HG03095 (cell line): ENCODE results near the gene AWAT1.
"Not testable (repeated sequence)": the region's sequence is repeated elsewhere in the genome, so short reads cannot be mapped to it uniquely, and the experiment has no call there.

ENCODE experiments used
- ATAC-seq: cut with Tn5 transposase; IDR thresholded peaks from one replicate; pipeline ENCODE4 v1.9.1; 2021; ENCODE audit warnings: moderate library complexity; ENCODE audit not compliant: unreplicated experiment

AWAT1 gene

DNA sequence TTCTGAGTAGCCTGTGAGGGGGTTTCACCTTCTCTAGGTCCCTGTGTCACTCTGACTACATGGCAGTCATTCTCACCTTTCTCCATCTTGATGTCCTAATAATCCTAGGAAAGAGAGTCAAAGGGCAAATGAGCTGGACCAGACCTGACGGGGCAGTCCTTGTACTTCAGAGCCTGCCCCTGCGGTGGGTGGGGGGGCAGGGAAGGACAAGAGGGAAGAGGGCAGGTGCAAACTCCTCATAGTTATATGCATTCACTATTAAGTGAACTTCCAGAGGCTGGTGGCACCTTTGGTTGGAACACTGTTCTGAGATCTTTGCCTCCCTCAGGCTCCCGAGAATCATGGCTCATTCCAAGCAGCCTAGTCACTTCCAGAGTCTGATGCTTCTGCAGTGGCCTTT, at the start of gene AWAT1:
AWAT1 (plus strand) TSS at position 301 of the 400 bp plus-strand sequence; CDS start at position 342, 41 bp downstream.
- ATAC-seq = no peak

GRCh38 chrX:70190225-70190624, 44.2 kb upstream of the AWAT1 start:
- no peak for ATAC-seq

DNA sequence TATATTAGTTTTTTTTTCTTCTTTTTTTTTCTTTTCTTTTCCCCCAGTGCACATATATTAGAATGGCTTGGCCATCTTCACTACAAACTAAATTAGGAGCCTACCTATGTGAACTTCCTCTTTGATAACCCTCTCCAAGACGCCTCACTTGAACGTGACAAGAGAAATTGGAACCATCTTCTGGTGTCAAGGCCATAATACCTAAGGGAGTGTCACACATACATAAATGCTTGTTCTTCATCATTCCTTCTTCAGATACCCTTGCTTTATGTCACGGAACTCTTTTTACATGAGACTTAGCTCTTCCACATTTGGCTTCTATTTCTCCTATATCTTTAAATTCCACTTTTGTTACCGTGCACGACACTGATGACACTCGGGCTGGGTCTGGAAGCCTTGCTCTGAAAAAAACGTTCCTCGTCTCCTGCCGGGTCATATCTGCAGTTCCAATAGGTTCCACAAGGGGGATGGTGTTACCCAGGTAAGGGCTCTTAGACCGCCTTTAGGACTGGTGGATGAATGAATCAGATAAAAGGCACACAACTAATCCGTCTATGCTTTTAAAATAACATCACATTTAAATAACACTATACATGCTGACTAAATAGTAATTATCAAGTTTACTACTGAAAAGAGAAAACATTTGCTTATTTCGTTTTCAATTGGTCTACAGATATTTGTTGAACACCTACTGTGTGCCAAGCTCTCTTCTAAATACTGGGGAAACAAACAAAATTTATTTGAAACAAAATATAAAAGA, 37.3 kb upstream of the AWAT1 start:
- peak; percentile 85 for ATAC-seq

- no peak for ATAC-seq
Observed at GRCh38 chrX:70201732-70202131, 32.7 kb upstream of the AWAT1 start.

DNA sequence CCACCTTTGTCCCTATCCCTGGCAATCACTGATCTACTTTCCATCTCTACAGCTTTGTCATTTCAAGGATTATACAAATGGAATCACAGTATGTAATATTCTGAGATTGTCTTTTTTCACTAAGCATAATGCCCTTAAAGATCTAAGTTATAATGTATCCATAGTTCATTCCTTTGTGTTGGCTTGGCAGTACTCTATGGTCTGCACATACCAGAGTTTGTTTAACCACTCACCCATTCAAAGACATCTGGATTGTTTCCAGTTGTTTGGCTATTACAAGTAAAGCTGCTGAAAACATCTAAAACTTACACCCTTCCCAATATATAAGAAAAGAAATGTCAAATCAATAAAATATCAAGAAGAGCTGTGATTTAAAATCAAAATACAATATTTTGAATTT, 26.0 kb upstream of the AWAT1 start:
- ATAC-seq = no peak

GRCh38 chrX:70209570-70209969, 24.9 kb upstream of the AWAT1 start:
- ATAC-seq = not testable (repeated sequence)

- ATAC-seq = no peak
Observed at GRCh38 chrX:70219938-70220764, 14.3 kb upstream of the AWAT1 start.

DNA sequence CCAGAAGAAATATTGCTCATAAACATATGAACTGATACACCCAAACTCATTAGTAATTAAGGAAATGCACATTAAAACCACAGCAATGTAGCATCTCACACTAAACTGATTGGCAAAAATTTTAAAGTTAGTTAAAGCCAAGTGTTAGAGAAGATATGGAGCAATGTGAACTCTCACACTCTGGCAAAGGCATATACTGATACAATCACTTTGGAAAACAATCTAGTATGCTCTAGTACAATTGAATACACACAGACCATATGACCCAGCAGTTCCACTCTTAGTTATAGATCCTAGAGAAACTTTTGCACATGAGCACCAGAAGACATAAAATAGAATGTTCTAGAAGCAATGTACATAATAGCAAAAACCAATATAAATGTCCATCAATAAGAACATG, 8.4 kb upstream of the AWAT1 start:
- ATAC-seq = no peak

DNA sequence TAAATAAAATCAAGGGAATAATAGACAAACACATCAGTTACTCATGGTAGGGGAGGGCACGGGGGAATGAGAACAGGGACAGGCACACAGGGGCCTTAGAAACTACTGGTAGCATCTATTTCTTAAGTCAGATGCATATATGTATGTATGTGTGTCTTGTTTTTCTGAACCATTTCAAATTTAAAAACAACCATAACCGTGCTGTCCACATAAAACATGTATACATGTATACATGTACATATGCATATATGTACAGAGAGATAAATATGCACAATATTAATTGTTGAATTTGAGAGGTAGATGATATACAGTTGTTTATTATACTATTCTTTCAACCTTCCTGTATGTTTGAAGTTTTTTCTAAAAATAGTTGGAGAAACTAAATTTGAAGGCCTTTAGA, 7.8 kb upstream of the AWAT1 start:
- ATAC-seq = no peak

DNA sequence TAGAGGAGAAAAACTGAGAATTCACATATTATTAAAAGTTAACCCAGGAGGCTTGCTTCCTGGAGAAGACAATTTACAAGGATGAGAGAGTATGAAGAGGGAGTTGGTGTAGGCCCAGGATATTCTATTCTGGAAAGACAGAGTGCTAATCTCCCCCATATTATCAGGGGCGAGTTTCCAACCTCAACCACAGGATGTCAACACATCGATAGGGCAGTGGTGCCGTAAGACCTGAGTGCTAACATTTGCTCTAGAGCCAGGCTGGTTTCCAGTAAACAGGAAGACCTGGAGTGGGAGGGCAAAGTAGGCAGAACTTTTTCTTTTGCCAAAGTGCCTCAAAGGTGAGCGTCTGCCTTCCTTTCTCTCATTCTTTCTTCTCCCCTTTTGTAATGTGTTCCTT, 2.8 kb upstream of the AWAT1 start:
- ATAC-seq = no peak

- ATAC-seq = no peak
Observed at GRCh38 chrX:70240751-70241150, 6.3 kb downstream of the AWAT1 start.

- no peak for ATAC-seq
Observed at GRCh38 chrX:70241501-70241900, 7.0 kb downstream of the AWAT1 start.

DNA sequence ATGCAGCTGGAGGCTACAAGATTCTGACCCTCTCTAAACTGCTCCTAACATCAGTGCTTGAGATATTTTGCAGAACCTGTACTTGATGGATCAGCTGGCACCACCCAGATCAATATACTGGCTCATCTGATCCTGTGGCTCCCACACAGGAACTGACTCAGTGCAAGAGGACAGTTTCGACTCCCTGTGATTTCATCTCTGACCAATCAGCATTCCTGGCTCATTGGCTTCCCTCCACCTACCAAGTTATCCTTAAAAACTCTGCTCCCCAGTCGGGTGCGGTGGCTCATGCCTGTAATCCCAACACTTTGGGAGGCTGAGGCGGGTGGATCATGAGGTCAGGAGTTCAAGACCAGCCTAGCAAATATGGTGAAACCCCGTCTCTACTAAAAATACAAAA, 9.1 kb downstream of the AWAT1 start:
- ATAC-seq = not testable (repeated sequence)

- ATAC-seq = no peak
Observed at GRCh38 chrX:70244881-70245280, 10.4 kb downstream of the AWAT1 start.

DNA sequence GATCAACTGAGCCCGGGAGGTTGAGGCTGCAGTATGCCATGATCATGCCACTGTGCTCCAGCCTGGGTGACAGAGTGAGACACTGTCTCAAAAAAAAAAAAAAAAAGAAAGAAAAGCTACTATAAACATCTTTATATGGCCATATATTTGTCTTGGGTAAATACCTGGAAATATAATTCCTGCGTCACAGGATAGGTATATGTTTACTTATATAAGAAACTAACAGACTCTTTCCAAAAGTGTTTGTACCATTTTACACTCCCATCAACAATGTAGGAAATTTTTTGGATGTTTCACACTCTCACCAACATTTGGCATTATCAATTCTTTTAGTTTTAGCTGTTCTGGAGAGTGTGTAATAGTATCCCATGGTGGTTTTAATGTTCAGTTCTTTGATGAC, 12.8 kb downstream of the AWAT1 start:
- no peak for ATAC-seq

DNA sequence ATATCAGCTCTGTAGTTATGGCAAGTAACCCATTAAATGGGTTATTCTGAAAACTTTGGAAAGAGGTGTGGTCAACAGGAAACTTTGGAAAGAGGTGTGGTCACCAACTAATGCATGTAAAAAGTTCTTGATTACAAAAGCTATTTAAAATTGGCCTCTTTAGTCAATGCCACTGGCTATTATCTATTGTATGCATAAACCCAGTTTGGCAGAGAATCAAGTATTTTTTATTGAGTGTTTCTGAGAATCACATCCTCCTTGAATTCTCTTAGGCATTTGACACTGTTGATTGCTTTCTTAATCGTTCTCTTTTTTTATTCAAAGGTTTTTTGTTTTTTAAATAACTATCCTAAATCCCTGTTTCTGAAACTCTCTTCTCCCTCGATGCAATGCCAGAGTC, 18.0 kb downstream of the AWAT1 start:
- ATAC-seq = no peak

DNA sequence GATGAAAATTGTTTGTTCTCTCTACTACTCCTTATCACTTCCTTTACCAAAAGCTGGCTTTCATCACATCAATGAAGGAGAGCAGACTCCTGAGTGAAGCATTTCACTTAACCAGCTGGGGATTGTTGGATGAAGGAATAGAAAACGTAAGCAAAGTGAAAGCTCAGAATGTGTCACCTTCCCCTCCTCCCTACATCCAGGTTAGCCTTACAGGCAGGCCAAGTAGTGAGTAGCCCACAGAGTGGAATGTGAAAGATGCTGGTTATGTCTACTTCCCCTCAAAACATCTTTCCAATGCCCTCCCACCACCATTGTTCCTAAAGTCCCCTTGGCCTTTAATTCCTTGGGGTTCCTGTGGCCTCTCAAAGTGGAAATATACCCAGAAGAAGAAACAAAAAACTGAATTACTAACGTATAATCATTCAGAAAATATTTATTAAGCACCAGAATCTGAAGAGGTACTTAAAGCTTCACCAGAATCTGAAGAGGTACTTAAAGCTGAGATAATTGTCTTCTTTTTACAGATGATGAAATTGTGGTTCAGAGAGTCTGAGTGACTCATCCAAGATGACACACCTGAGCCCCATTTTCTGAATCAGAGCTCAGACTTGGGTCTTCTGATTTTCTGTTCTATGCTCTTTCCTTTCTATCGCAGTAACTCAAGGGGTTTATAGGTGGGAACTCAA, 19.1 kb downstream of the AWAT1 start:
- ATAC-seq = no peak

GRCh38 chrX:70254063-70254400, 19.6 kb downstream of the AWAT1 start:
- no peak for ATAC-seq

DNA sequence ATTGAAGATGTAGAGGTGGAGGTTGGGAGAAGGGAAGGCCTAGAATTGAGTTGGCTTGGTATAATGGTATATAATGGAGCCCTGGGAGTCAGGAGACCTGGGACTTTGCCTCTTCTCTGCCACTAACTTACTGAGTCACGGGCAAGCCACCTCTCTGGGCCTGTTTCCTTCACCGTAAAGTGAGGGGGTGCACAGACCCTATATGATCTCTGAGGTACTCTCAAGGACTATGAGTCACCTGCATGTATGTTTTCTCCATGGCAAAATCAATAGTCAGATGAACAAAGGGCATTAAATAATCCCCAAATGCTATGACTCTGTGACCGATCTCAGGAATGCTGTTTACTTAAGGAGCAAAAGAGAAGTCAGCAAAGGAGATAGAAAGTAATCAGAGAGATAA, 20.5 kb downstream of the AWAT1 start:
- no peak for ATAC-seq

DNA sequence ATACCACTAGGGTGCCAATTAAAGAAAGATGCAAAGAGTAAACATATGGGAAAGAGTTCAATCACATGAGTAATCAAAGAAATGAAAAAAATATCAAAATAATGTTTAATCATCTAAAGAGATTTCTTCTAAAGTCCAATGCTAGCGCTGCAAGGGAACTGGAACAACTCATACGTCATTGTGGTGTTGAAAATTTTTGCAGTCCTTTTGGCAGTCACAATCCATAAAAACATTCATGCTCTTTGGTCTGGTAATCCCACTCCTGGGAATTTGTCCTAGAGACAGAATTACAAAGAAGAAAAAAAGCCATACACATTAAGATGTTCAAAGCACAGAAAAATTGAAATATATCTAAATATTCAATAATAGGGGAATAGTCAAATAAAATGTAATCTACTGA, 21.0 kb downstream of the AWAT1 start:
- ATAC-seq = no peak

- no peak for ATAC-seq
Observed at GRCh38 chrX:70257423-70258288, 23.2 kb downstream of the AWAT1 start.
